PC-3 (cell line): ENCODE data around the gene ATXN7L3.

Experiments
- CTCF ChIP-seq: fragments of 300-600 bp; sonication (generic); conservative IDR thresholded peaks from 2 replicates; pipeline ENCODE4 v1.5.1; 2017; ENCODE audit warnings: antibody characterized with exemption, low read depth, mild to moderate bottlenecking, low read length
- EZH2 ChIP-seq: fragments of 300-600 bp; sonication (generic); IDR thresholded peaks from one replicate; pipeline ENCODE4 v1.6.1; 2017; ENCODE audit warnings: antibody characterized with exemption, mild to moderate bottlenecking, low read length; ENCODE audit not compliant: unreplicated experiment

DNA sequence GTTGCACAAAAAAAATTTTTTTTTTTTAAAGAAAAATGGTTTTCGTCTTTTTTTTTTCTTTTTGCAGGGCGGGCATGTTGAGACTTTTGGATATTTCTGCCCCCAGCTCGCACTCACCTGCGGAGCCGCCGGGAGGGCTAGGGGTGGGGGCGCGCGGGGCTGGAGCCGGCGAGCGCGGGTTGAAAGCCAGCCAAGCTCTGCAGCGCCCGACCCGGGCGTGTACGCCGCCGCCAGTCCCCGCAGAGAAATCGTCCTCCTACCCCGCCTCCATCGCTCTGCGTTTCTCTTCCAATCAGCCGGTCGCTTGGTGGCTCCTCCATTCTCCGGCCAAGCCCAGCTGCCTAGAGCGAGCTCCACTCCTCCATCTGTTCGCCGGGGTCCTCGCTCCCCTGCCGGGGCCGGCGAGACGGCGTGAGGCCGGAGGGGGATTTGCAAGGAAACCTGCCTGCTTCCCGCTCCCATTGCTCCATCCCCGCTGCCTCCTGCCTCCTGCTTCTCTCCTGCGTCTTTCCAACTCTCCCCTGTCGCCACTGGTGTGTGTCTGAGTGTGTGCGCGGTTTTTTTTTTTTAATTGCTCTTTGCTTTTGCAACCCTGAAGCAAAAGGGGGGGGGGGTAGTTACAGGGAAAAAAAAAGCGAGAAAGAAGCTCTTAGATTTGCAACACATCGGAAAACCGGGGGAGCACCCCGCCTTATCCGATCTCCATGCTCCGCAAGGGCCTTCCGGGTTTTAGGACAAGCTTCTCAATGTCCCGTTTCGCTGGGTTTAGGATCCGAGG is 21.6 kb upstream of the ATXN7L3 start:
- no peak for TF ChIP-seq CTCF
- TF ChIP-seq EZH2, result no peak
